Lower leg skin (tissue), 3 donors: Measurements from ENCODE around the gene MT2A.

ENCODE experiments used
- POLR2A ChIP-seq, 2 donors: fragments of 450-650 bp; IDR thresholded peaks; one replicate each; pipeline ENCODE4 v1.6.1; 2016 to 2017; ENCODE audit warnings: antibody characterized with exemption in 2 of 2, mild to moderate bottlenecking in 1 of 2, moderate library complexity in 1 of 2
- TF ChIP-seq, protein P1 (sequence below), 3 donors: fragments of 450-650 bp; IDR thresholded peaks; one replicate each; pipeline ENCODE4 v1.5.1; 2016; ENCODE audit warnings: antibody characterized with exemption in 3 of 3, mild to moderate bottlenecking in 3 of 3, moderate library complexity in 2 of 3

GRCh38 chr16:56613706-56614105, 5.3 kb downstream of the MT2A start:
- TF ChIP-seq, protein P1, sequence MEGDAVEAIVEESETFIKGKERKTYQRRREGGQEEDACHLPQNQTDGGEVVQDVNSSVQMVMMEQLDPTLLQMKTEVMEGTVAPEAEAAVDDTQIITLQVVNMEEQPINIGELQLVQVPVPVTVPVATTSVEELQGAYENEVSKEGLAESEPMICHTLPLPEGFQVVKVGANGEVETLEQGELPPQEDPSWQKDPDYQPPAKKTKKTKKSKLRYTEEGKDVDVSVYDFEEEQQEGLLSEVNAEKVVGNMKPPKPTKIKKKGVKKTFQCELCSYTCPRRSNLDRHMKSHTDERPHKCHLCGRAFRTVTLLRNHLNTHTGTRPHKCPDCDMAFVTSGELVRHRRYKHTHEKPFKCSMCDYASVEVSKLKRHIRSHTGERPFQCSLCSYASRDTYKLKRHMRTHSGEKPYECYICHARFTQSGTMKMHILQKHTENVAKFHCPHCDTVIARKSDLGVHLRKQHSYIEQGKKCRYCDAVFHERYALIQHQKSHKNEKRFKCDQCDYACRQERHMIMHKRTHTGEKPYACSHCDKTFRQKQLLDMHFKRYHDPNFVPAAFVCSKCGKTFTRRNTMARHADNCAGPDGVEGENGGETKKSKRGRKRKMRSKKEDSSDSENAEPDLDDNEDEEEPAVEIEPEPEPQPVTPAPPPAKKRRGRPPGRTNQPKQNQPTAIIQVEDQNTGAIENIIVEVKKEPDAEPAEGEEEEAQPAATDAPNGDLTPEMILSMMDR (IDR thresholded peaks at IDR 0.05) = no peak
- no peak for TF ChIP-seq POLR2A (IDR thresholded peaks at IDR 0.05)
